ENCODE results near the gene PRKCE.
"Not testable (repeated sequence)": the region's sequence is repeated elsewhere in the genome, so short reads cannot be mapped to it uniquely, and the experiment has no call there.

The PRKCE gene

GRCh38 chr2:45670646-45671045 lies 19.2 kb downstream of the PRKCE start:
- no peak for DNase-seq

DNA sequence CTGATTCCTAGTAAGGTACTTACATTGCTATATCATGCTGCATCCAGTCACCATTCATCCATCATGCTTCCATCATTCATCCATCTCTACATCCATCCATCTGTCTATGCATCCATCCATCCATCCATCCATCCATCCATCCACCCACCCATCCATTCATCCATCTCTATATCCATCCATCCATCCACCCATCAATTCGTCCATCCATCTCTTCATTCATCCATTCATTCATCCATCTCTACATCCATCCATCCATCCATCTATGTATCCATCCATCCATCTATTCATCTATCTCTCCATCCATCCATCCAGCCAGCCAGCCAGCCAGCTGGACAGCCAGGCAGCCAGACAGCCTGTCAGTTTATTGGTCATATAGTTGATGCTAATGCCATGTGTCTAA lies 20.7 kb downstream of the PRKCE start:
- no peak for DNase-seq

GRCh38 chr2:45674035-45674816 lies 22.8 kb downstream of the PRKCE start:
- DNase-seq: no peak

- no peak for DNase-seq
Observed at GRCh38 chr2:45675263-45675812, 23.9 kb downstream of the PRKCE start.

- no peak for DNase-seq
Observed at GRCh38 chr2:45676088-45676487, 24.6 kb downstream of the PRKCE start.

DNA sequence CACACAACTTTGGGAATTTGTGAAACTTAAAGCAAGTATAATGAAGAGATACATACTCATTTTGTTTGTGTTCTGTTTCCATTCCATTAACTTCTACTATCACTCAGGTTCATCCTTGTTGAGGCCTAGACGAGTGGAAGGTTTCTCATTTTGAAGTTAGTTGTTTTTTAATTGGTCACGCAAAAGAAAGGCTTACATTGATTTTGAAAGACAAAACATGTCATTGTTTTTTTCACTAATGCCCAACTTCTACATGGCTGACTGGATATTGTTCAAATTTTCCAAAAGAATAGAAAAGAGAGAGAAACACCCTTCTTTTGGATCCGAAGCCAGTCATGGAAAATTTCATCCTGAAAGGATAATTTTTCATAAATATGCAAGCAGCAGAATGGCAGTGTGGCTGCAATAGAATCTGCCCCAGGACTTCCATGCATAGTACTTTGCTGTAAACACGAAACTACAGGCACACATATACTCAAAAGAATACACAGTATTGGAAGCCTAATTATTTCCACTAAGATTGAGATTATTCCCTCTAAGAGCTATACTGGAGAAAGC lies 27.4 kb downstream of the PRKCE start:
- DNase-seq: no peak

DNA sequence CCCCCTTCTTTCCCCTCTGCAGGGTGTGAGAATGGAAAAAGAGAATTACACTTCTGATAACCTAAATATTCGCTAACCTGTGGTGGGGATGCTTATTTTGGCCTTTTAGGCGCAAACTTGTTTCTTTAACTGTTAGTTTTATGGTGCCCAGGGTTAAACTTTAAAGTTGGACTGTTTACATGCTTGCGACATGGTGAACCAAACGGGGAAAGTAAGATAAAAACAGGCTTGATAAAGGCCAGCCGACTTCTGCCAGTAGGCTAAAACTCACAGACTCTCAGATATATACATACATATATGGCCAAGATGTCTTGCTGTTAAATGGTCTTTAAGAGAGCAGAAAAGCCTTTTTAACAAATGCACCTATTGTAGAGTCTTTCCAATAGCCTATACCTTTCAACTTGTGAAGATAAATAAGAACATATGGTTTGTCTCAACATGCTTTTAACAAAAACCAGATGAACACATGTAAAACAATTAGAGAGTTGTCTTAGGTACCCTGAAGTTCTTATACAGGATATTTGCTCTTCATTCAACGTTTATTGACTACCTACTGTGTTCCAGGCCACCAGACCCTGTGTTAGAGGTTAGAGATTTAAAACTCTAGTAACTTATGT lies 29.0 kb downstream of the PRKCE start:
- DNase-seq: no peak

DNA sequence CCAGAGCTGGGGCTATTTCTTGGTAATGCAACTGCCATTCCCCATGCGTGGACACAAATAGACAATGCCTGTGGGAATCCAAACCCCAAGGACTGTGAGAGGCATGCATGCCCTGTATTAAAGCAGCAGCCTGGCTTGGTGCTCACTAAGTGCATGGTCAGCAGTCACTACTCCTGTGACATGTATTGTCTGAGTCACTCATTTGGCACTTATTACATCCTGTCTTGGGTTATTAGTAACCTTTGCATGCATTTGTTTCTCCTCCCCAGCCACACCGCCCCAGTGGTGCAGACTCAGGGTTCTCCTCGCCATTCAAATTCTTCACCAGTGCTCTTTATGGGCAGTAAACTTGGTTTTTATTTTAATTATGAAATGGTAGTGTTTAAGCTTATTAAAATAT lies 30.2 kb downstream of the PRKCE start:
- no peak for DNase-seq

DNA sequence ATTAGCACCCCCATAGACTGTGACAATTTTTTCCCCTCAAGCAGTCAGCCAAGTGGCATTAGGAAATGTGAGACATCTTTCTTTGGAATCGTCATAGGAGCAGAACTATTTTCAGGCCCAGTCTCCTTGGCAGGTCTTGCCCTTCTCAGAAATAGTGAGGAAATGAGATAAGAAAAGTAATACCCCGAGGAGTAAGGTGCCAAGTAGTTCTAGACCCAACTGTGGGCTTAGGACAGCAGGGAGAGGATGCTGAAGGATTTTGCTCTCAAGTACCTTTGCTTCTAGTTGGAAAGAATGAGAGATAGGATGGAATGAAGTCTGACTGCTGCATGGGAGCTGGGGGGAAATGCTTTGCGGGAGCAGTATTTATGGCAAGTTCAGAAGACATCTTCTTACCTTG lies 31.8 kb downstream of the PRKCE start:
- no peak for DNase-seq

DNA sequence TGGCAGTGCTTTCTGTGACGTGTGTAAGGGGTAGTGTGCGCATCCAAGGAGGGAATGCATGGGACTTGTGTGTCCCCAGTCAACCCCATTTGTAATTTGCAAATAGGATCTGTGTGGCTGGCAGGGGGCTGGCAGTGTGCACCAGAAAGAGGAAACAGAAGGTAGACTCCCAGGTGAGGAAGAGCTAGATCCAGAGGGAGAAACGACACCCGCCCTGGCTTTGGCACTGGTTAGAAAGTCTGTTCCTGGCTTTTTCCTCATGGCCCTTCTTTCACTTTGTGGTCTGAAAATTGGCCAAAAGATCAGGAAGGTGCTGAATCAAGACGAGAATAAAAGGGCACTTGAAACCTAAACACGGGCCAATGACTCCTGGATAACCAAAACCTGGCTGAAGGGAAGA lies 33.3 kb downstream of the PRKCE start:
- DNase-seq: no peak

- DNase-seq: no peak
Observed at GRCh38 chr2:45685260-45685659, 33.8 kb downstream of the PRKCE start.

DNA sequence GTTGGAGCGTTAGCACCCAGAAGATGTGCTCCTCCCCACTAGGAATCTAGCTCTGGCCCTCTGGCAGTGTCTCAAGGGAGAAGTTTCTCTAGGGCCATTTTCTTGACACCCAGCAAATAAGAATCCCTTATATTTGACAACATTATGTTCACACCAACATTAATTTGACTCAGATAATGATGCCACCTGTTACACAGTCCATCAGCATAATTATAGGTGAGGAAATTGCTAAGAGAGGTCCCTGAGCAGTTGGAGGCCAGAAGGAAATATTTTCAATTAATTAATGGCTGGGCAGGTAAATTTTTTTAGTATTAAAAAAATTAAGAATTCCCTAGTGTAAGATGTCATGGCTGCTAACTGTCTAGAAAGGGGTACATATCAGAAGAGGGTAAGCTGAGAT lies 36.5 kb downstream of the PRKCE start:
- no peak for DNase-seq

- DNase-seq: no peak
Observed at GRCh38 chr2:45688479-45689298, 37.2 kb downstream of the PRKCE start.

- DNase-seq: no peak
Observed at GRCh38 chr2:45690231-45690630, 38.8 kb downstream of the PRKCE start.

- no peak for DNase-seq
Observed at GRCh38 chr2:45691171-45691999, 39.9 kb downstream of the PRKCE start.

DNA sequence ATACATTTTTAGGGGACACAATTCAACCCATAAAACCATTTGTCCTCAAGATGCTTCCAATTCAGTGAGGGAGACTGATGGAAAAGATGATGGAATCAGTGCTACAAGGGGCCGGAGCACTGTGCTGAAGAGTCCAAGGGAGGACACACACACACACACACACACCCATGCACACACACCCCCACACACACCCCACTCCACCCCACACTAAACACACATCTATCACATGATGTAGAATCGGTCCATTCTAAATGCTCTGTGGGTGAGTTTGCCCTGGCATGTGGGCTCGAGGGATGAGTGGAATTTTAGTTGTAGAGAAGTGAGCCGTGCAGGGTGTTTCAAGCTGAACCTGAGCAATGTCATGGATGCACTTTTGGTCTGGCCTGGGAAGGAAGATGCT lies 41.1 kb downstream of the PRKCE start:
- DNase-seq: no peak

- not testable (repeated sequence) for DNase-seq
Observed at GRCh38 chr2:45695480-45696007, 44.1 kb downstream of the PRKCE start.

GRCh38 chr2:45696708-45697107 lies 45.2 kb downstream of the PRKCE start:
- DNase-seq: no peak

DNA sequence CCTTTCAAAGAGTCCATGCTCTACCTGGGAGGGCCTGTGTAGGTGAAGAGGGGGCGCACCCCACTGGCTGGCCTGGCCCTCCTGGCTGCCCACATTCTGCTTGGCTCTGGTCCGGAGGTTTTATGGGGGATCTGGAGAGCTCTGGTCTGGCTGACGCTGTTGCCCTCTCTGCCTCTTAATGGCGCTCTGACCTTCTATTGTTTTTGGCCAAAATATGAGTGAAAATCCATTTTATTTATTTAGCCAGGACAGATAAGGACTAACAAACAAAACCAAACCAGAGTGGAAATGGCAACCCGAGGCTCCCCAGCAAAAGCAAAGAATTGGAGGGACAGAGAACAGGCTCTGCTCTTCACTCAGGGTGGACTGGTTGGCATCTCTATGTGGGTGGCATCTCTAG lies 45.7 kb downstream of the PRKCE start:
- DNase-seq: no peak

DNA sequence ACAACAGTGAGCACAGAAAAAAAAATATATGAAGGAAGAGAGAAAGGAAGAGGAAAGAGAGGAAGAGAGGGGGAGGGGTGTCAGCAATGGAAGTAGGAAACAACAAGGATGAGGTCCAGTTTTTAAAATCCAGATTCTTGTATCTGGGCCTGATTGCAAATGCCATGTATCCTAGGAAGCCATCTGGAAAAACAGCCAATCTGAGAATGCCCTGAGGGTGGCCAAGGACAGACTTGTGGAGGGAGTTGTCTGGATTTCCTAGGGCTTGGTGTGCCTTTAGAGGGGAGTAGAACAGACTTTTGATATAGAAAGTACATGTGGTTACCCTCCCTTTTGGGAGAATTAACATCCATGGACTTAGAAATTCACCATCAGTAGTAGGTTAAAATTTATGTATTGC lies 47.1 kb downstream of the PRKCE start:
- DNase-seq: no peak

- DNase-seq: no peak
Observed at GRCh38 chr2:45699032-45699658, 47.7 kb downstream of the PRKCE start.
